Measurements from ENCODE around the gene POLR2L. TPM values are rescaled to one million over a fixed set of nuclear protein-coding genes. Genes with fewer than 3 reads are reported as not detected.

The POLR2L gene
- total RNA-seq, 4 donors from 2014 or later: 66.0 to 94.6 (median 81.2) TPM

DNA sequence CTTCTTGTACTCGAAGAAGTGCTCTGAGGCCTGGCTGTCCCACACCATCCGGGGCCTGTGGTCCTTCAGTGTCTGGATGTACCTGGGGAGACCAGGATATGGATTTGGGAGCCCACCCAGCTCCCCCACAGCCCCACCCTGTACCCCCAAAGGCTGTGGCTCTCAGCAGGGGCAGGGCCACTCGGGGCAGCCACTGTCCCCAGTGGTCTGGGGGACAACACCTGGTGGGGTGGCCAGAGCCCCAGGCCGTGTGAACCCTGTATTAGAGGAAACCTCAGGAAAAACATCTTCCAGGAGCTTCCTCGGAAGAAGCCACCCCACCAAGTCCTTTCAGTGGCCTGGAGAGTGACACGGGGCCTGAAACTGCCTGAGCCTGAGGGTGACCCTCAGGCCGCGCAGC, 28.1 kb upstream of the POLR2L start:
- Histone ChIP-seq H3K4me3 (no peak overlapping the region), H3K9me3 (no peaks in the 10 kb centered on the region), H3K36me3 (no peaks in the 10 kb centered on the region), H3K27ac (no peak overlapping the region), H3K4me1 (no peaks in the 10 kb centered on the region), H3K27me3 (no peaks in the 10 kb centered on the region)
- ATAC-seq (no peak), DNase-seq (no peak)
- in situ Hi-C loops (cut with MboI; ENCODE audit: low sequenced_read_pairs in 4 of 4): no loop called here
- TF ChIP-seq, protein P1, sequence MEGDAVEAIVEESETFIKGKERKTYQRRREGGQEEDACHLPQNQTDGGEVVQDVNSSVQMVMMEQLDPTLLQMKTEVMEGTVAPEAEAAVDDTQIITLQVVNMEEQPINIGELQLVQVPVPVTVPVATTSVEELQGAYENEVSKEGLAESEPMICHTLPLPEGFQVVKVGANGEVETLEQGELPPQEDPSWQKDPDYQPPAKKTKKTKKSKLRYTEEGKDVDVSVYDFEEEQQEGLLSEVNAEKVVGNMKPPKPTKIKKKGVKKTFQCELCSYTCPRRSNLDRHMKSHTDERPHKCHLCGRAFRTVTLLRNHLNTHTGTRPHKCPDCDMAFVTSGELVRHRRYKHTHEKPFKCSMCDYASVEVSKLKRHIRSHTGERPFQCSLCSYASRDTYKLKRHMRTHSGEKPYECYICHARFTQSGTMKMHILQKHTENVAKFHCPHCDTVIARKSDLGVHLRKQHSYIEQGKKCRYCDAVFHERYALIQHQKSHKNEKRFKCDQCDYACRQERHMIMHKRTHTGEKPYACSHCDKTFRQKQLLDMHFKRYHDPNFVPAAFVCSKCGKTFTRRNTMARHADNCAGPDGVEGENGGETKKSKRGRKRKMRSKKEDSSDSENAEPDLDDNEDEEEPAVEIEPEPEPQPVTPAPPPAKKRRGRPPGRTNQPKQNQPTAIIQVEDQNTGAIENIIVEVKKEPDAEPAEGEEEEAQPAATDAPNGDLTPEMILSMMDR (IDR thresholded peaks at IDR 0.05 in 4 of 5, conservative IDR thresholded peaks at IDR 0.05 in 1 of 5): no peak
- TF ChIP-seq POLR2A (IDR thresholded peaks at IDR 0.05): no peak
- intact Hi-C loops (cut with DNase I; ENCODE audit: low total_unique reads): no loop called here

DNA sequence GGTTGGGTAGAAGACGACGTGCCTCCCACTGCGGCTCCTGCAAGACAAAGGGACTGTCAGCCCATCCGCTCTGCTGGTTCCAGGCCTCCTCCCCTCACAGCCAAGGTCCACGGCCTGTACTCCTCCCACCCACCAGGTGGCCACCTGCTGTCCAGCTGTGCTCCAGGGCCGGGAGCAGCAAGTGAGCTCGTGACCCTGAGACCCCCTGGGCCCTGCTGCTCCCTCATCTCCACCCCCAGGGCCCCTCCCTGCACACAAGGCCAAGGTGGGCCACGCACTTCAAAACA, 27.7 kb upstream of the POLR2L start:
- no peak for DNase-seq
- Histone ChIP-seq H3K36me3 (no peaks in the 10 kb centered on the region), H3K27me3 (no peaks in the 10 kb centered on the region), H3K4me3 (no peak overlapping the region), H3K27ac (no peak overlapping the region), H3K9me3 (no peaks in the 10 kb centered on the region), H3K4me1 (no peaks in the 10 kb centered on the region)
- in situ Hi-C loops (cut with MboI; ENCODE audit: low sequenced_read_pairs in 4 of 4): no loop called here
- intact Hi-C loops (cut with DNase I; ENCODE audit: low total_unique reads): no loop called here
- ATAC-seq: no peak
- TF ChIP-seq POLR2A (IDR thresholded peaks at IDR 0.05): no peak
- TF ChIP-seq, protein P1 (IDR thresholded peaks at IDR 0.05 in 4 of 5, conservative IDR thresholded peaks at IDR 0.05 in 1 of 5): no peak

DNA sequence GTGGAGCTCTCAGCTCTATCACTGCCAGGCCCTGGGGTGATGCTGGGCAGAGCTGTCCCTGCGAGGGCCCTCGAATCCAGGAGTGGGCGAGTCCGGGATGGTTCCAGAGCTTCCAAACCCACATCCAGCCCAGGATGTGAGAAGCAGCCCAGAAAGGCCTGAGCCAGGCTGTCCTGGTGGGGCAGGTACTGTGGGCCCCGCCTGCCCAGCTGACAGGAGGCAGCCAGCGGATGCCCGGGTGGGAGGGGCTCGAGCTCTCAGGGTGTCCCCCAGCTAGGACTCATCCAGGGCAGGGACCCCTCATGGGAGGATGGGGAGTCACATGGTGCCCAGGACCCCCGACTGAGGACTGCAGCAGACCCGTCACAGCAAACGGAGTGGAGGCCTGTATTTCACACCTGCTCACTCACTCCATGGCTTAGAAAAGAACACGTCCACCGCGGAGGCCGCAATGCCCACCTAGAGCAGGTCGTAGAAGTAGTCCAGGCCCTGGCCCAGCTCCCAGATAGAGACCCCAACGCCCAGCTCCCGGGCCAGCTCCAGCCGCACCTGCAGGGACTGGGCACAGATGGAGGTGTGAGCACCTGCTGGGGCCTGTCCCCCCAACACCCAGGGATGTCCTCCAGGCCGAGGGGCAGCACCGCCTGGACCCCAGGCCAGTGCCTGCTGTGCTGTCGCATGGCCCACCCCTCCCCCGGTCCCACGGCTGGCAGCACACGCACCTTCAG, 27.2 kb upstream of the POLR2L start:
- H3K9me3 ChIP-seq: no peaks in the 10 kb centered on the region
- H3K36me3 ChIP-seq: no peaks in the 10 kb centered on the region

DNA sequence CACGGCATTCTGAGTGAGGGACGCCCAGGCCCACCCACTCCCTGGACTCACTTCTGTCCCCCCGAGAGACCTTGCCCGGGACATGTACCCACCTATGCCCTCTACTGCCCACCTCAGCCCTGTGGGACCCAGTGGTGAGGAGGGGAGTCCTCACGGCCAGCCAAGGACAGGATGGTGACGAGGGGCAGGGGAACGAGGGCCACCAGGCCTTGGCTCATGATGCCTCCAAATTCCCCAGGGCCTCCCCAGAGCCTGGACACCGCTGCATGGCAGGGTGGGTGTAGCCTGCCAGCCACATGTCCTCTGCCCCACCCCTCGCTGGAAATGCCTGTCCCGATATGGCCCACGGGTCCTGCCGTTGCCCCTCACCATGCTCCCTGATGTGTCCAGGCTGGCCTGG, 26.5 kb upstream of the POLR2L start:
- Histone ChIP-seq H3K36me3 (peaks cover 0 to 7% of the 10 kb centered on the region in 2 donors), H3K9me3 (no peaks in the 10 kb centered on the region), H3K4me1 (no peaks in the 10 kb centered on the region), H3K27ac (no peak overlapping the region), H3K27me3 (no peaks in the 10 kb centered on the region), H3K4me3 (no peak overlapping the region)
- DNase-seq (no peak), ATAC-seq (no peak)
- intact Hi-C loops (cut with DNase I; ENCODE audit: low total_unique reads): no loop called here
- TF ChIP-seq, protein P1 (IDR thresholded peaks at IDR 0.05 in 4 of 5, conservative IDR thresholded peaks at IDR 0.05 in 1 of 5): no peak
- TF ChIP-seq POLR2A (IDR thresholded peaks at IDR 0.05): no peak
- in situ Hi-C loops (cut with MboI; ENCODE audit: low sequenced_read_pairs in 4 of 4): no loop called here

More for the DNA sequence above, 27.2 kb upstream of the POLR2L start:
- no peak for DNase-seq
- no peaks in the 10 kb centered on the region for H3K4me1 ChIP-seq
- H3K27ac ChIP-seq: no peak overlapping the region
- TF ChIP-seq POLR2A (IDR thresholded peaks at IDR 0.05): no peak
- TF ChIP-seq, protein P1 (IDR thresholded peaks at IDR 0.05 in 4 of 5, conservative IDR thresholded peaks at IDR 0.05 in 1 of 5): no peak
- ATAC-seq: no peak
- no peaks in the 10 kb centered on the region for H3K27me3 ChIP-seq
- in situ Hi-C loops (cut with MboI; ENCODE audit: low sequenced_read_pairs in 4 of 4): no loop called here
- intact Hi-C loops (cut with DNase I; ENCODE audit: low total_unique reads): no loop called here
- no peak overlapping the region for H3K4me3 ChIP-seq

DNA sequence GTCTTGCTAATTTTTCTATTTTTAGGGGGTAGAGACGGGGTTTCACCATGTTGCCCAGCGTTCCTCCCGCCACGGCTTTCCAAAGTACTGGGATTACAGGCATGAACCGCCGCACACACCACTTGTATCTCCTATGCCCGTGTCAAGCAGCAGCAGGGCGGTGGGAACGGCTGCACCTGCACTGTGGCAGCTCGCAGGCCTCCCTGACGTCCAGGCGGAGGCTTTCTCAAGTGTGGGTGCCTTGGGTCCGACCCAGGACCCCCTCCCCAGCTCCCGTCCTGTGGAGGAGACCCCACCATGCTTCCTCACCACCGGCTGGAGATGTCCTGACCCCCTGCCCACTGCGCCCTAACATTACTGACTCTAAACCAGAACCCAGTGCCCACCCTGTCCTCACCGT, 26.1 kb upstream of the POLR2L start:
- ATAC-seq (no peak), DNase-seq (no peak)
- in situ Hi-C loops (cut with MboI; ENCODE audit: low sequenced_read_pairs in 4 of 4) (no loop called here), intact Hi-C loops (cut with DNase I; ENCODE audit: low total_unique reads) (no loop called here)
- H3K27ac ChIP-seq: no peak overlapping the region
- H3K27me3 ChIP-seq: no peaks in the 10 kb centered on the region
- H3K36me3 ChIP-seq: peaks cover 0 to 8% of the 10 kb centered on the region in 2 donors
- H3K9me3 ChIP-seq: no peaks in the 10 kb centered on the region
- TF ChIP-seq, protein P1 (IDR thresholded peaks at IDR 0.05 in 4 of 5, conservative IDR thresholded peaks at IDR 0.05 in 1 of 5): no peak
- no peak for TF ChIP-seq POLR2A (IDR thresholded peaks at IDR 0.05)
- H3K4me1 ChIP-seq: no peaks in the 10 kb centered on the region
- H3K4me3 ChIP-seq: no peak overlapping the region
